HepG2 (cell line): Measurements from ENCODE around the gene ANKHD1. TPM values are rescaled to one million over a fixed set of nuclear protein-coding genes. Genes with fewer than 3 reads are reported as not detected.

Experiments used
- E2F2 ChIP-seq: sonication (generic); formaldehyde crosslinking; IDR thresholded peaks from 2 replicates; pipeline ENCODE4 v1.4.0; 2020; ENCODE audit warnings: missing genetic modification reagents, borderline replicate concordance
- KAT7 ChIP-seq: IDR thresholded peaks from 2 replicates; pipeline ENCODE4 v1.6.1; 2018; ENCODE audit warnings: borderline replicate concordance, missing compliant biosample characterization
- KLF9 ChIP-seq: IDR thresholded peaks from 2 replicates; pipeline ENCODE4 v1.6.1; 2016; ENCODE audit warnings: low read depth
- NFAT5 ChIP-seq: sonication (generic); formaldehyde crosslinking; IDR thresholded peaks from 2 replicates; pipeline ENCODE4 v1.4.0; 2020; ENCODE audit warnings: missing genetic modification reagents
- SALL1 ChIP-seq: sonication (generic); formaldehyde crosslinking; IDR thresholded peaks from 2 replicates; pipeline ENCODE4 v1.8.0; 2022; ENCODE audit warnings: mild to moderate bottlenecking, missing genetic modification reagents
- XRCC5 ChIP-seq: fragments of 200-400 bp; formaldehyde crosslinking; optimal IDR thresholded peaks from 2 replicates; pipeline ENCODE3; 2017; ENCODE audit warnings: mild to moderate bottlenecking, low read length
- ZIK1 ChIP-seq: sonication (generic); formaldehyde crosslinking; IDR thresholded peaks from 2 replicates; pipeline ENCODE4 v1.5.0; 2020; ENCODE audit warnings: mild to moderate bottlenecking, low read depth, missing genetic modification reagents, borderline replicate concordance
- ZMAT5 ChIP-seq: sonication (generic); formaldehyde crosslinking; IDR thresholded peaks from 2 replicates; pipeline ENCODE4 v1.5.0; 2020; ENCODE audit warnings: mild to moderate bottlenecking, low read depth, missing genetic modification reagents, borderline replicate concordance
- ZNF264 ChIP-seq: sonication (generic); formaldehyde crosslinking; IDR thresholded peaks from 2 replicates; pipeline ENCODE4 v1.4.0; 2020; ENCODE audit warnings: missing genetic modification reagents
- ZNF574 ChIP-seq: sonication (generic); formaldehyde crosslinking; IDR thresholded peaks from 2 replicates; pipeline ENCODE4 v1.4.0; 2020; ENCODE audit warnings: missing genetic modification reagents
- ZNF816 ChIP-seq: sonication (generic); formaldehyde crosslinking; IDR thresholded peaks from 2 replicates; pipeline ENCODE4 v1.8.0; 2022; ENCODE audit warnings: missing genetic modification reagents, mild to moderate bottlenecking, borderline replicate concordance
- ZSCAN30 ChIP-seq: sonication (generic); formaldehyde crosslinking; IDR thresholded peaks from 2 replicates; pipeline ENCODE4 v1.5.0; 2020; ENCODE audit warnings: mild to moderate bottlenecking, missing genetic modification reagents
- polyA plus RNA-seq, 8 experiments: library from polyadenylated mRNA; depleted of rRNA in 3 of 8; stranded (reverse) in 7 of 8; unstranded in 1 of 8; fragments of >200 nt; fragmentation: Illumina TruSeq in 4 of 8; extraction: Trizol in 4 of 8; gene quantifications; 2 replicates each; pipeline versions ENCODE4 v1.2.1 to v1.2.3, GENCODE V29; 2011 to 2016; ENCODE audit warnings: low read depth in 4 of 8, missing spikeins in 1 of 8, mixed read lengths in 1 of 8; ENCODE audit not compliant: insufficient read depth in 1 of 8
- total RNA-seq, 5 experiments: library from RNA; depleted of rRNA; stranded (reverse); fragments of >200 nt; fragmentation: Illumina TruSeq; extraction: Trizol; gene quantifications; 2 replicates each; pipeline ENCODE4 v1.2.3, GENCODE V29; 2016; ENCODE audit warnings: low read depth in 1 of 5
- TF ChIP-seq, protein P1 (sequence below): IDR thresholded peaks from 2 replicates; pipeline ENCODE4 v1.6.1; 2016; ENCODE audit warnings: mild to moderate bottlenecking
- TF ChIP-seq, protein P2 (sequence below): sonication (generic); formaldehyde crosslinking; IDR thresholded peaks from 2 replicates; pipeline ENCODE4 v1.8.1; 2023; ENCODE audit warnings: mild to moderate bottlenecking, missing genetic modification reagents
- TF ChIP-seq, protein P3 (sequence below): IDR thresholded peaks from 2 replicates; pipeline ENCODE4 v1.6.1; 2016; ENCODE audit warnings: control low read depth

Gene ANKHD1
- total and polyA plus RNA-seq, 2 of the 13 experiments (the other 11 are each of a cell fraction or from before 2014, with no cell fraction given): 69.9 to 82.0 TPM

- TF ChIP-seq, protein P1, sequence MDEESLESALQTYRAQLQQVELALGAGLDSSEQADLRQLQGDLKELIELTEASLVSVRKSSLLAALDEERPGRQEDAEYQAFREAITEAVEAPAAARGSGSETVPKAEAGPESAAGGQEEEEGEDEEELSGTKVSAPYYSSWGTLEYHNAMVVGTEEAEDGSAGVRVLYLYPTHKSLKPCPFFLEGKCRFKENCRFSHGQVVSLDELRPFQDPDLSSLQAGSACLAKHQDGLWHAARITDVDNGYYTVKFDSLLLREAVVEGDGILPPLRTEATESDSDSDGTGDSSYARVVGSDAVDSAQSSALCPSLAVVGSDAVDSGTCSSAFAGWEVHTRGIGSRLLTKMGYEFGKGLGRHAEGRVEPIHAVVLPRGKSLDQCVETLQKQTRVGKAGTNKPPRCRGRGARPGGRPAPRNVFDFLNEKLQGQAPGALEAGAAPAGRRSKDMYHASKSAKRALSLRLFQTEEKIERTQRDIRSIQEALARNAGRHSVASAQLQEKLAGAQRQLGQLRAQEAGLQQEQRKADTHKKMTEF (CRISPR knock-in tag): no peak
- TF ChIP-seq ZMAT5 (CRISPR knock-in tag) (no peak), E2F2 (CRISPR knock-in tag) (no peak), ZIK1 (no peak), SALL1 (CRISPR knock-in tag) (0 out of 2 replicates have a peak, but pooled peaks have one; percentile 31), KAT7 (CRISPR knock-in tag) (no peak), ZNF816 (CRISPR knock-in tag) (no peak), ZNF574 (CRISPR knock-in tag) (0 out of 2 replicates have a peak, but pooled peaks have one; percentile 26), ZNF264 (CRISPR knock-in tag) (no peak), NFAT5 (CRISPR knock-in tag) (no peak), XRCC5 (peak; percentile 49), KLF9 (CRISPR knock-in tag) (0 out of 2 replicates have a peak, but pooled peaks have one; percentile 57), ZSCAN30 (CRISPR knock-in tag) (no peak)
- TF ChIP-seq, protein P2, sequence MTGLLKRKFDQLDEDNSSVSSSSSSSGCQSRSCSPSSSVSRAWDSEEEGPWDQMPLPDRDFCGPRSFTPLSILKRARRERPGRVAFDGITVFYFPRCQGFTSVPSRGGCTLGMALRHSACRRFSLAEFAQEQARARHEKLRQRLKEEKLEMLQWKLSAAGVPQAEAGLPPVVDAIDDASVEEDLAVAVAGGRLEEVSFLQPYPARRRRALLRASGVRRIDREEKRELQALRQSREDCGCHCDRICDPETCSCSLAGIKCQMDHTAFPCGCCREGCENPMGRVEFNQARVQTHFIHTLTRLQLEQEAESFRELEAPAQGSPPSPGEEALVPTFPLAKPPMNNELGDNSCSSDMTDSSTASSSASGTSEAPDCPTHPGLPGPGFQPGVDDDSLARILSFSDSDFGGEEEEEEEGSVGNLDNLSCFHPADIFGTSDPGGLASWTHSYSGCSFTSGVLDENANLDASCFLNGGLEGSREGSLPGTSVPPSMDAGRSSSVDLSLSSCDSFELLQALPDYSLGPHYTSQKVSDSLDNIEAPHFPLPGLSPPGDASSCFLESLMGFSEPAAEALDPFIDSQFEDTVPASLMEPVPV: no peak
- TF ChIP-seq, protein P3, sequence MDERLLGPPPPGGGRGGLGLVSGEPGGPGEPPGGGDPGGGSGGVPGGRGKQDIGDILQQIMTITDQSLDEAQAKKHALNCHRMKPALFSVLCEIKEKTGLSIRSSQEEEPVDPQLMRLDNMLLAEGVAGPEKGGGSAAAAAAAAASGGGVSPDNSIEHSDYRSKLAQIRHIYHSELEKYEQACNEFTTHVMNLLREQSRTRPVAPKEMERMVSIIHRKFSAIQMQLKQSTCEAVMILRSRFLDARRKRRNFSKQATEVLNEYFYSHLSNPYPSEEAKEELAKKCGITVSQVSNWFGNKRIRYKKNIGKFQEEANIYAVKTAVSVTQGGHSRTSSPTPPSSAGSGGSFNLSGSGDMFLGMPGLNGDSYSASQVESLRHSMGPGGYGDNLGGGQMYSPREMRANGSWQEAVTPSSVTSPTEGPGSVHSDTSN (CRISPR knock-in tag): no peak
Observed at GRCh38 chr5:140372971-140373487, 28.6 kb upstream of the ANKHD1 start (continued).
